ENCODE measurements around the gene BABAM1.
"Not testable (repeated sequence)": the region's sequence is repeated elsewhere in the genome, so short reads cannot be mapped to it uniquely, and the experiment has no call there.

The BABAM1 gene

GRCh38 chr19:17243830-17244617 is 23.2 kb upstream of the BABAM1 start:
- DNase-seq = no peak

- DNase-seq = no peak
Observed at GRCh38 chr19:17244618-17245534, 22.4 kb upstream of the BABAM1 start.

- DNase-seq = no peak
Observed at GRCh38 chr19:17245535-17245984, 21.7 kb upstream of the BABAM1 start, which contains the start of gene NR2F6. Gene NR2F6 (minus strand): TSS chr19:17245919. CDS start chr19:17245220, 699 bp downstream.

- no peak for DNase-seq
Observed at GRCh38 chr19:17246681-17247425, 20.4 kb upstream of the BABAM1 start.

GRCh38 chr19:17248011-17248776 is 19.0 kb upstream of the BABAM1 start:
- DNase-seq = no peak

- DNase-seq = no peak
Observed at GRCh38 chr19:17249887-17250548, 17.2 kb upstream of the BABAM1 start.

GRCh38 chr19:17254636-17255035 is 12.6 kb upstream of the BABAM1 start:
- DNase-seq = no peak

GRCh38 chr19:17255150-17255621 is 12.1 kb upstream of the BABAM1 start:
- no peak for DNase-seq

- no peak for DNase-seq
Observed at GRCh38 chr19:17256130-17256529, 11.1 kb upstream of the BABAM1 start.

- no peak for DNase-seq
Observed at GRCh38 chr19:17259118-17259780, 8.0 kb upstream of the BABAM1 start.

- no peak for DNase-seq
Observed at GRCh38 chr19:17259934-17260333, 7.3 kb upstream of the BABAM1 start.

- DNase-seq = peak; percentile 92
Observed at GRCh38 chr19:17260842-17261325, 6.4 kb upstream of the BABAM1 start.

- DNase-seq = no peak
Observed at GRCh38 chr19:17262557-17262956, 4.7 kb upstream of the BABAM1 start.

- no peak for DNase-seq
Observed at GRCh38 chr19:17263712-17264640, 3.3 kb upstream of the BABAM1 start.

- no peak for DNase-seq
Observed at GRCh38 chr19:17264641-17264979, 2.6 kb upstream of the BABAM1 start, which contains the start of gene USHBP1. Gene USHBP1 (minus strand): TSS chr19:17264745. CDS start chr19:17264299, 446 bp downstream.

- DNase-seq = no peak
Observed at GRCh38 chr19:17266026-17266425, 1.2 kb upstream of the BABAM1 start.

- DNase-seq = no peak
Observed at GRCh38 chr19:17266589-17266974, 661 bp upstream of the BABAM1 start.

GRCh38 chr19:17268754-17269153 is 1.5 kb downstream of the BABAM1 start:
- DNase-seq = no peak

- not testable (repeated sequence) for DNase-seq
Observed at GRCh38 chr19:17274892-17275291, 7.6 kb downstream of the BABAM1 start.

All from activated CD4-positive, alpha-beta T cell treated with anti-CD3 and anti-CD28 coated beads, Interleukin-2, amount 50 U/mL, for 16 hours (primary cell).